ENCODE data around the gene XRCC5. TPM values are rescaled to one million over a fixed set of nuclear protein-coding genes. Genes with fewer than 3 reads are reported as not detected.
A peak's percentile ranks its signal among the peaks of the same experiment; 100 is the strongest.
"Not testable (repeated sequence)": the region's sequence is repeated elsewhere in the genome, so short reads cannot be mapped to it uniquely, and the experiment has no call there.

Gene XRCC5
- polyA plus RNA-seq, 3 donors from 2014 or later: 301 to 350 (median 303) TPM

DNA sequence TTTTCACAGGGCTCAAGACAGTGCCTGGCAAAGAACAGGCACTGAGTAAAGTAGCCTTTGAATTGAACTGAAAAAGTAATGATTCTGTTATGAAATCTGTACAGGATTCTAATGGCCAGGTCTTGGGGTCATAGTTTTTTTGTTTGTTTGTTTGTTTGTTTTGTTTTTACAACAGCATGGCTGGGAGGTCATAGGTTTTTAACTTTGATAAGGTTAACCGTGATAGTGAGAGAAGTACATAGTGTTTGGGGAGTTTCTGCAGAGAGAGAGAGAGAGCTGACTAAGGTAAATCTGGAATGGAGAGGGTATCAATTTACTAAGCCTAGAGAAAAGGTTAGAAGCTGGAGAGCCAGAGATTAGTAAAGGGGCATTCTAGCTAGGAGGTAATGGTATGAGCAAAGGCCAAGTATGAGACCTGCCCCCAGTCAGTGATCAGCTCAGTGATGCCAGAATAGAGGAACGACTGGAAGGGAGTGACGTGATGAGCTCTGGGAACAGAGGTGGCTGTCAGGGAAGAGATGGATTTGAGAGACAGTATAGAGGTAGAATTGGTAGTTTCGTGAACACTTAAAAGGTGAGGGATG, 25.9 kb downstream of the XRCC5 start:
- Mint-ChIP-seq H3K36me3 (peaks cover 18 to 76% (median 55%) of the 10 kb centered on the region in 3 donors), H3K4me3 (no peak overlapping the region), H3K27me3 (ENCODE audit: low read depth in 3 of 3) (peaks cover 0 to 1% (median 0%) of the 10 kb centered on the region in 3 donors), H3K9me3 (no peaks in the 10 kb centered on the region), H3K27ac (peak overlapping the region in 5 of 6 donors; percentile 3 to 55 (median 37)), H3K4me1 (peaks cover 0 to 25% of the 10 kb centered on the region in 2 donors)
- DNase-seq: no peak

DNA sequence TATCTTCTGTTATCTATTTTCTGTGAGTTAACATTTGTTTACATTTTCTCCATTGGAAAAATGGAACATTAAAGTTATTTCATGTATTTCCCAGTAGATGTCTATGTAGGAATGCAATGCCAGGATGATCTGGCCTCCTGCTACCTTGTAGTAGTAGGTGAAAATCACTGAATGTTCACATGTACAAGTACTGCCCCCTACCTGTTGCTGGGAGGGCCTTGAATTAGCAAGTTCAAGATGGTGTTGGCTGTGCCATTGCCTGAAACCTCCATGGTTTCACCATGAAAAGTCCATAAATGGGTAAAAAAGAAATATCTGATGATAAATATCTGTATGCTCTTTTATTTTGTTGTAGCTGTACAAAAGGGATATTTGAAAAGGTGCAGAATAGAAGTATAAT, 30.7 kb downstream of the XRCC5 start:
- no peaks in the 10 kb centered on the region for H3K9me3 Mint-ChIP-seq
- H3K4me3 Mint-ChIP-seq: no peak overlapping the region
- H3K27me3 Mint-ChIP-seq (ENCODE audit: low read depth in 3 of 3): no peaks in the 10 kb centered on the region
- H3K27ac Mint-ChIP-seq: no peak overlapping the region
- no peaks in the 10 kb centered on the region for H3K4me1 Mint-ChIP-seq
- peaks cover 12 to 56% (median 38%) of the 10 kb centered on the region in 3 donors for H3K36me3 Mint-ChIP-seq
- DNase-seq: peak in 2 of 3 donors; percentile 15 to 26

DNA sequence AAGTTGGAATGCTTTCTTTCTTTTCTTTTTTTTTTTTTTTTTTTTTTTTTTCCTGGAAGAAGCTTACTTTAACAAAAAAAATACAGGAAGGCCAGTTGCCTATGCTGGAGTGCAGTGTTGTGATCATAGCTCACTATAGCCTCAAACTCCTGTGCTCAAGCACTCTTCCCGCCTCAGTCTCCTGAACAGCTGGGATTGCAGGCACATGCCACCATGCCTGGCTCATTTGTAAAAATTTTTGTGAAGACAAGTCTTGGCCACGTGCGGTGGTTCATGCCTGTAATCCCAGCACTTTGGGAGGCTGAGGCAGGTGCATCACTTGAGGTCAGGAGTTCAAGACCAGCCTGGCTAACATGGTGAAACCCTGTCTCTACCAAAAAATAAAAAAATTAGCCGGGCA, 32.4 kb downstream of the XRCC5 start:
- peaks cover 5 to 46% (median 26%) of the 10 kb centered on the region in 3 donors for H3K36me3 Mint-ChIP-seq
- not testable (repeated sequence) for H3K27me3 Mint-ChIP-seq (ENCODE audit: low read depth in 3 of 3); H3K27ac Mint-ChIP-seq; H3K4me3 Mint-ChIP-seq; H3K4me1 Mint-ChIP-seq; DNase-seq; H3K9me3 Mint-ChIP-seq

DNA sequence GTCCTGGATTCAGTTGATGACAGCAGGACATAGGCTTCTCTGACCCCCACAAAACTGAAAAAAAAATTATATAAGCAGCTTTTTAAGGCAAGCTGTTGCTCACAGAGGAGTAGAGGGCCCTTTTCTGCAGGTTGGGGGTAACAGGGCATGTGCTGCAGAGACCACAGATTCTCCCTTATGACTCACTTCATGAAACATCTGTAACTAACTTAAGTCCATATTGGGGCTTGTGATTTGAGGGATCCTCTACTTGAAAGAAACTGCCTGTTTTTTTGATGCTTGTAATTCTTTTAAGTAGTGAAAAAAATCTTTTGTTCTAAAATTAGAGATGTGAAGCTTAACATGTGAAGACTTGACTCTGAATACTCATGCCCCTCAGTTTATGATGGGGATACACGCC, 33.4 kb downstream of the XRCC5 start:
- Mint-ChIP-seq H3K36me3 (peaks cover 0 to 47% (median 25%) of the 10 kb centered on the region in 3 donors), H3K27me3 (ENCODE audit: low read depth in 3 of 3) (peaks cover 0 to 2% (median 0%) of the 10 kb centered on the region in 3 donors), H3K9me3 (no peaks in the 10 kb centered on the region), H3K4me1 (peaks cover 4 to 12% of the 10 kb centered on the region in 2 donors), H3K4me3 (no peak overlapping the region), H3K27ac (peak overlapping the region in 2 of 6 donors; percentile 29 to 46)
- DNase-seq: no peak

DNA sequence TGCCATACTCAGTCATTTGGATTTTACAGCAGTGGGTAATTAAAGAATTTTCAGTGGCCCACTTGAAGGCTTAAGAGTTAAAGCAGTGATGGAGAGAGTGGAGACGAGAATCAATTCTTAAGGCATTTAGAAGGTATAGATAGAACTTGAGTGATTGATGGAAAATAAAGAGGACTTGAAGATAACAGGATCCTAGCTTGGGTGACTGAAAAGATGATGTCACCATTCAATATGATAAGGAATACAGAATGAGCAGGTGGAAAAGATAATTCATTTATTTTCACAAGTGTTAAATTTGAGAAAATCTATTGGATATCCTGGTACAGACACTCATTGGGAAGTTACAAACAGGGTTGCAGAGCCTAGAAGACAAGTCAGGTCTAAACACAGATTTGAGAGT, 35.2 kb downstream of the XRCC5 start:
- no peak for DNase-seq
- Mint-ChIP-seq H3K4me3 (no peak overlapping the region), H3K9me3 (no peaks in the 10 kb centered on the region), H3K4me1 (peaks cover 4 to 17% of the 10 kb centered on the region in 2 donors), H3K27me3 (ENCODE audit: low read depth in 3 of 3) (peaks cover 0 to 2% (median 0%) of the 10 kb centered on the region in 3 donors), H3K36me3 (peaks cover 10 to 43% (median 22%) of the 10 kb centered on the region in 3 donors), H3K27ac (no peak overlapping the region)

DNA sequence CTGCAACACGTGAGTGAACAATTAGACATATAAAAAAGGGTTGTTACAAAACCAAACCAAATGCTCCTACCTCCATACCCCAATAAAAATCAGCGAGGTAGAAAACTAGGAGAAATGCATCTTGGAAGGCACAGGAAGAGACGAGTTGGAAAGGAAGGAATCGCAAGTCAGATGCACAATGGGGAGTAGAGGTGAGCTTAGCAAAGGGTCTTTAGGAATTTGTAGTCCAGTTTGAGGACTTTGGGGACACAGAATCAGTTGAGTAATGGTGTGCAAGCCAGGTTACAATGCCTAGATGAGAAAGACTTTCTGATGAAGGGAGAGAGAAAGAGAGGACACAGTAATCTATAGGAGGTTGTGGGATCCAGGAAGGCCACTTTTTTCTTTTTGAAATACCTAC, 35.7 kb downstream of the XRCC5 start:
- DNase-seq: no peak
- Mint-ChIP-seq H3K4me3 (no peak overlapping the region), H3K27ac (no peak overlapping the region), H3K27me3 (ENCODE audit: low read depth in 3 of 3) (peaks cover 0 to 2% (median 0%) of the 10 kb centered on the region in 3 donors), H3K9me3 (no peaks in the 10 kb centered on the region), H3K4me1 (peaks cover 4 to 22% of the 10 kb centered on the region in 2 donors), H3K36me3 (peaks cover 10 to 43% (median 27%) of the 10 kb centered on the region in 3 donors)

DNA sequence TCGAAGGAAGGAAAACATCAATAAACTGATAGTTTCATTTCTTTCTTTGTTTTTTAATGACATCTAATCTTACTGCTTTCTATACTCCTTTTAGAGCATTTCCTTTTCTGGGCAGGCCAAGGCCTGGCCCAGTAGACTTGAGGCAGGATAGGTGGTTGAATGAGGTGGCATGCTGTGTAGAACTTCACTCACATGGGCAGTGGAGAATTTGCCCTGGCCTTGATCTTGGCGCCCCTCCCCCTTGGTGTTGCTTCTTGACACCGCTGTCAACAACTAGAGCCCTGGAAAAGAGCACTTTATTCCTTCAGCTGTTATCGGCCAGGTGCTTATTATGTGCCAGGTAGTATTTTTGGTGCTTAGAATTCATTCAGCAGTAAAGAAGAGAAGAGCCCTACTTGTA, 37.4 kb downstream of the XRCC5 start:
- no peak overlapping the region for H3K4me3 Mint-ChIP-seq
- no peaks in the 10 kb centered on the region for H3K9me3 Mint-ChIP-seq
- H3K4me1 Mint-ChIP-seq: peaks cover 5 to 25% of the 10 kb centered on the region in 2 donors
- peaks cover 0 to 2% (median 0%) of the 10 kb centered on the region in 3 donors for H3K27me3 Mint-ChIP-seq (ENCODE audit: low read depth in 3 of 3)
- H3K36me3 Mint-ChIP-seq: peaks cover 10 to 49% (median 32%) of the 10 kb centered on the region in 3 donors
- DNase-seq: no peak
- H3K27ac Mint-ChIP-seq: peak overlapping the region in 5 of 6 donors; percentile 14 to 61 (median 31)

DNA sequence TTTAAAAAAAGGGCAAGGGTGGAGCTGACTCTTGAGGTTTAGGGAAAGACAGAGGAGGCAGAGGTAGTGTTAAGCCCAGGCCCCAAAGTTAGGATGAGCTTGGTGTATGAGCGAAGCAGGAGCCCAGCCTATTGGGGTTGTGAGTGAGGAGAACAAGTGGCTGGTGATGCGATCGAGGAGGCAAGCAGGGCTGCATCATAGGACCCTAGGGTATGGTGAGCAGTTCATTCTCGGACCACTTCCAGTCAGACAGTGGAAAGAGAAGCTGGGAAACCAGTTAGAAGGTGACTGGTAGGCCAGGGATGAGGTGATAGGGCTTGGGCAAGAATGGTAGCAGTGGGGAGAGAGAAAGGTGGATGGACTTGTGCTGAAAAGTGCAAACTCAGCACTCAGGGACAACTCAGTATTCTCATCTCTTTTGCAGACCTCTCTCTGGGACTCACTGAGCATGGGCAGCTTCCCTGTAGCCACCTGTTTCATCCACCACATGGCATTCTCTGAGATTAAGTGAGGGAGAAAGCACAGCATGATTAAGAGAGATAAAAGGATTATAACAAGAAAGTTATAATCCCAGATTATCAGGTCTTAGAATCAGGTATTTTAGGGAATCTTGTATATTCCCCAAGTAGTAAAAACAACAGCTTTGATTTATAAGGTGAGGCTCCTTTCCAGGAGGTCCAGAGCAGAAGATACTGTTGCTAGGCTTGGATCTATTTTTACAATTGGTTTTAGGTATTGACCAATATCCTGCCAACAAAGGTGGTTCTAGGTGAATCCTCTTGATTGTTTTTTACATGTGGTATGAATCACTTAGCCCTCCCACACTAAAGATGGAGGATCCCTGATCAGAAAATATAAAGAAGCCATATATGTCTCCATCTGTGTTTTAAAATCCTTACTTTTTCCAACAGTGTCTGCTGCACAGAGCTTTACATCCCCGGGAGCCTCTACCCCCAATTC, 38.3 kb downstream of the XRCC5 start:
- DNase-seq: no peak
- Mint-ChIP-seq H3K36me3 (peaks cover 10 to 48% (median 35%) of the 10 kb centered on the region in 3 donors), H3K4me3 (peak overlapping the region in 1 of 5 donors; percentile 12), H3K4me1 (peaks cover 8 to 30% of the 10 kb centered on the region in 2 donors), H3K9me3 (no peaks in the 10 kb centered on the region), H3K27me3 (ENCODE audit: low read depth in 3 of 3) (peaks cover 0 to 2% (median 0%) of the 10 kb centered on the region in 3 donors), H3K27ac (peak overlapping the region in 3 of 6 donors; percentile 47 to 76 (median 61))

DNA sequence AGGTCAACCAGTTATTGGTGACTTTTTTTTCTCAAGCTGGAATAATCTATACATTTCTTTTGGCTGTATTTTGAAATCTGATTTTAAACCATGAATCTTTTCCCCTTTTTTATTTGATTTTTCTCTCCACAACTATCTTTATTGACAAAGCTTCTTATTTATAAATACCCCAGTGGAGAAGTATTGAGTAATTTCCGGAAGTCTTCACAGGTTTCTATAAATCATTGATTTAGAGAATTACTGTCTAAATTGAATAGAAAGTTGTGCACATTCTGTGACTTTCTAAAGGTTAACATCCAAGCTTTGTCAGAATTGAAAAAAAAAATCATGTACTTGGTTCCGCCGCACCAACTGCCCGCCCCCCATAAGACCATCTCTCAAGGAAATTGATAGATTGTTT, 39.8 kb downstream of the XRCC5 start:
- peaks cover 14 to 45% of the 10 kb centered on the region in 2 donors for H3K4me1 Mint-ChIP-seq
- no peak overlapping the region for H3K4me3 Mint-ChIP-seq
- H3K27me3 Mint-ChIP-seq (ENCODE audit: low read depth in 3 of 3): peaks cover 0 to 2% (median 0%) of the 10 kb centered on the region in 3 donors
- H3K9me3 Mint-ChIP-seq: no peaks in the 10 kb centered on the region
- H3K36me3 Mint-ChIP-seq: peaks cover 10 to 53% (median 44%) of the 10 kb centered on the region in 3 donors
- DNase-seq: no peak
- H3K27ac Mint-ChIP-seq: peak overlapping the region in 1 of 6 donors; percentile 6

DNA sequence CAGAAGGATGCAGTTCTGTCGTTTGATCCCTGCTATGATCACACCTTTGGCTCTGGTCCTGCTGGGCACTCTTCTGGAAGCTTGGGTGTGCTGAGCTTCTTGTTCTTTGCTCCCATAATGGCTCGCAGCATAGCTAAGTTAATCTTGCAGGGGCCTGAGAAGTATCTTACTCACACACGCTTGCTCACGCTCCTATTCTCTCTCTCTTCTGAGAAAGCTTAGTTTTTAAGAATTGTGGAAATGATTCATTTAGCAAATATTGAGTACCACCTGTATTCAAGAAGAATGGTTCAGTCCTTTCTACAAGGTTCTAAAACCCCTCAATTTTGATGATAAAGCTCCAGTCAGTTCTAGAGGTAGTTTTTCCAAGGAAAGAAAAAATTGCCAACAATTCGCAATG, 40.6 kb downstream of the XRCC5 start:
- no peak for DNase-seq
- Mint-ChIP-seq H3K27me3 (ENCODE audit: low read depth in 3 of 3) (peaks cover 0 to 2% (median 0%) of the 10 kb centered on the region in 3 donors), H3K4me1 (peaks cover 14 to 46% of the 10 kb centered on the region in 2 donors), H3K9me3 (no peaks in the 10 kb centered on the region), H3K27ac (peak overlapping the region in 3 of 6 donors; percentile 9 to 23 (median 14)), H3K4me3 (no peak overlapping the region), H3K36me3 (peaks cover 10 to 53% (median 49%) of the 10 kb centered on the region in 3 donors)

DNA sequence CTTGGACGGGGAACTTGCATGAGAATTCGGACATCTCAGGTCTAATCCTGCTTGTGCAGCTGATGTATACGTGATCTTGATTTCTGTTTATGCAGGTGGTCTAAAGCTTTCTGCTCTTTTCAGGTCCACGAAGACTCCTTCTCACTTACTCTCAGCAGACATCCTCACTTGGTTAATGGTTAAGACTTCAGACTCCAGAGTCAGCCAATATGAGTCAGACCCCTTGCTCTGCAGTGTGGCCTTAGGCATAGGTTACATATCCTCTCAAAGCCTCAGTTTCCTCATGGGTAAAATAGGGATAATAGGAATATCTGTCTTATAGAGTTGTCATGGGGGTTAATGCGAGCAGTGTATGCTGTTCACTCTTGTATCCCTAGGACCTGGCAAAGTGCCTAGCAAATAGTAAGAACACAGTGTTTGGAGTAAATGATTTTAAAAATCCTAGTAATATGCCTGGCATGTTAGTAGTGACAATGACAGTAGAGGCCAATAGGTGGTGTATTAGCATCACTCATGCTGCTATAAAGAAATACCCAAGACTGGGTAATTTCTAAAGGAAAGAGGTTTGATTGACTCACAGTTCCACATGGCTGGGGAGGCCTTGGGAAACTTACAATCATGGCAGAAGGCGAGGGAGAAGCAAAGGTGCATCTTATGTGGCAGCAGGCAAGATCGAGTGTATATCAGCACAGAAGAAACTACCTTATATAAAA, 42.3 kb downstream of the XRCC5 start:
- Mint-ChIP-seq H3K27me3 (ENCODE audit: low read depth in 3 of 3) (peaks cover 0 to 2% (median 0%) of the 10 kb centered on the region in 3 donors), H3K4me3 (no peak overlapping the region), H3K9me3 (no peaks in the 10 kb centered on the region), H3K36me3 (peaks cover 10 to 65% (median 51%) of the 10 kb centered on the region in 3 donors), H3K4me1 (peaks cover 14 to 59% of the 10 kb centered on the region in 2 donors), H3K27ac (peak overlapping the region in 3 of 6 donors; percentile 4 to 67 (median 24))
- no peak for DNase-seq

DNA sequence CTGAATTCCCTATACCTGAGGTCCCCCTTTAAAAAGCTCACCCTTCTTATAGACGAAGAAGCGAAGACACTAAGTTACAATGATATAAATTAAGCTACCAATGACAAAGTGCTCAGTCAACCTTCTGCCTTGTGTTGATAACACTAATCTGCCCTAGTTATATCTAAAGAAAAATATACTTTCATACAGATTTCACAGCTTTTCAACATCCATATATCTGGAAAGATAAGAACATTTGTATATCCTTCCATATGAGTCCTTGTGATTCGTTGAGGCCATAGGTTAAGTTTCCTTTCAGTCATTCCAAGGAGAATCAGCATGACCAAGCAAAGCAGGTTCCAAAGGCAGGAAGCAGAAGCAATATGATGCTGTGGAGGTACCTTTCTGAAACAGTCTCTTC, 46.8 kb downstream of the XRCC5 start:
- Mint-ChIP-seq H3K9me3 (no peaks in the 10 kb centered on the region), H3K4me1 (peaks cover 21 to 73% of the 10 kb centered on the region in 2 donors), H3K36me3 (peaks cover 0 to 56% (median 44%) of the 10 kb centered on the region in 3 donors), H3K27me3 (ENCODE audit: low read depth in 3 of 3) (peaks cover 0 to 3% (median 0%) of the 10 kb centered on the region in 3 donors), H3K4me3 (no peak overlapping the region), H3K27ac (peak overlapping the region in 1 of 6 donors; percentile 5)
- DNase-seq: no peak

DNA sequence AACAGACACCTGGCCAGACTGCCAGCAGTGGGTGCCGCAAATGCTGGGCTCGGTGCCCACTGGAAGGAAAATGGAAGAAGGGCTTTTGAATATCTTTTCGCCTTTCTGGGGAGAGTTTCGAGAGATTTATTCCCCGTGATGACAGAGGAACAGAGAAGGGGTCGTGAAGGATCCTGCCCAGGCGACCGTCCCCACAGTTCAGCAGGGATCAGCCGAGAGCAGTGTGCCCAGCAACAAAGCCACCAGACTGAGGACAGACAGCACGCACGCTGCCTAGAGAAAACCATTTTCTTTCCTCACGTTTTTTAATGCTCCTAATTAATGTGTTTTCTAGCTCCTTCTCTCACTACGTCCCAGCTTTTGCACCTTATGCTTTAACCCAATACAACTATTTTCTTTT, 47.7 kb downstream of the XRCC5 start:
- H3K27me3 Mint-ChIP-seq (ENCODE audit: low read depth in 3 of 3): peaks cover 0 to 3% (median 0%) of the 10 kb centered on the region in 3 donors
- H3K36me3 Mint-ChIP-seq: peaks cover 2 to 56% (median 39%) of the 10 kb centered on the region in 3 donors
- peaks cover 25 to 78% of the 10 kb centered on the region in 2 donors for H3K4me1 Mint-ChIP-seq
- no peaks in the 10 kb centered on the region for H3K9me3 Mint-ChIP-seq
- no peak overlapping the region for H3K27ac Mint-ChIP-seq
- H3K4me3 Mint-ChIP-seq: no peak overlapping the region
- DNase-seq: no peak
